Large intestine (tissue), 3 donors: Measurements from ENCODE around the gene DOCK9. TPM values are rescaled to one million over a fixed set of nuclear protein-coding genes. Genes with fewer than 3 reads are reported as not detected.

Experiments used
- DNase-seq, 2 donors: peaks; one replicate each; pipeline versions ENCODE4 v3.0.0 to v3.0.0-alpha.2; 2013
- H3K27ac ChIP-seq: one replicate; pipeline ENCODE4 v1.5.1; 2013; ENCODE audit warnings: low read length
- H3K27me3 ChIP-seq: 2 replicates; pipeline ENCODE4 v1.6.1; 2013; ENCODE audit warnings: low read length; ENCODE audit not compliant: control insufficient read depth, insufficient read depth
- H3K36me3 ChIP-seq: 2 replicates; pipeline ENCODE4 v1.6.1; 2013; ENCODE audit warnings: low read length; ENCODE audit not compliant: control insufficient read depth, insufficient read depth
- H3K4me1 ChIP-seq: one replicate; pipeline ENCODE4 v1.6.1; 2013; ENCODE audit warnings: low read length; ENCODE audit not compliant: control insufficient read depth, insufficient read depth
- H3K4me3 ChIP-seq: one replicate; pipeline ENCODE4 v1.5.1; 2013; ENCODE audit warnings: low read length
- H3K9me3 ChIP-seq: one replicate; pipeline ENCODE4 v1.6.1; 2013; ENCODE audit warnings: mild to moderate bottlenecking, low read depth, low read length, moderate library complexity; ENCODE audit not compliant: control insufficient read depth
- WGBS: methylation state at CpG from one replicate; pipeline ENCODE4 v1.1.5; 2013; ENCODE audit warnings: low lambda C conversion rate; ENCODE audit not compliant: insufficient coverage; 5-methylcytosine and 5-hydroxymethylcytosine counted together
- polyA plus RNA-seq: library from polyadenylated mRNA; unstranded; fragments of 120-200 nt; gene quantifications from one replicate; pipeline ENCODE4 v1.2.1, GENCODE V29; 2013

Gene DOCK9
- polyA plus RNA-seq, 1 donor = 103 TPM

DNA sequence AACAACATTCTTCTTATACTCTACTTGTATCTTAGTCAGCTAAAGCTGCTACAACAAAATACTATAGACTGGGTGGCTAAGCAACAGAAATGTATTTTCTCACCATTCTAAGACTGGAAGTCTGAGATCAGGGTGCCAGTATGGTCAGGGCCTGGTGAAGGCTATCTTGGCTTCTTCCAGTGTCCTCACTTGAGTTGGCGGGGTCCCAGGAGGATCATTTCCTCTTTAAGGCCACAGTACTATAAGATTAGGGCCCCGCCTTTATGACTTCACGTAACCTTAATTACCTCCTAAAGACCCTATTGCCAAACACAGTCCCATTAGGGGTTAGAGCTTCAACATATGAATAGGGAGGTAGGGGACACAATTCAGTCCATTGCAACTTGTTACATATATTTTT is 30.7 kb upstream of the DOCK9 start:
- peaks cover 3% of the 10 kb centered on the region for H3K4me1 ChIP-seq
- no peak overlapping the region for H3K27ac ChIP-seq
- no peaks in the 10 kb centered on the region for H3K27me3 ChIP-seq
- H3K4me3 ChIP-seq = no peak overlapping the region
- WGBS = no CpG with 5 or more reads among the region's 3 CpGs
- H3K36me3 ChIP-seq = no peaks in the 10 kb centered on the region
- no peaks in the 10 kb centered on the region for H3K9me3 ChIP-seq
- no peak for DNase-seq

- no peak for DNase-seq
- Histone ChIP-seq H3K9me3 (no peaks in the 10 kb centered on the region), H3K36me3 (no peaks in the 10 kb centered on the region), H3K4me3 (no peak overlapping the region), H3K27ac (no peak overlapping the region), H3K27me3 (no peaks in the 10 kb centered on the region), H3K4me1 (peaks cover 3% of the 10 kb centered on the region)
- WGBS = 60% methylated on average over 1 of the region's 1 CpG
Measured at GRCh38 chr13:99007414-99007986, 29.6 kb upstream of the DOCK9 start.

- Histone ChIP-seq H3K4me1 (peaks cover 3% of the 10 kb centered on the region), H3K36me3 (no peaks in the 10 kb centered on the region), H3K27me3 (no peaks in the 10 kb centered on the region), H3K9me3 (no peaks in the 10 kb centered on the region), H3K27ac (no peak overlapping the region), H3K4me3 (no peak overlapping the region)
- no peak for DNase-seq
Measured at GRCh38 chr13:99005609-99006008, 27.7 kb upstream of the DOCK9 start.

GRCh38 chr13:99004978-99005377 is 27.1 kb upstream of the DOCK9 start:
- peaks cover 3% of the 10 kb centered on the region for H3K4me1 ChIP-seq
- no peak for DNase-seq
- no peaks in the 10 kb centered on the region for H3K36me3 ChIP-seq
- no peak overlapping the region for H3K27ac ChIP-seq
- no peaks in the 10 kb centered on the region for H3K27me3 ChIP-seq
- no peaks in the 10 kb centered on the region for H3K9me3 ChIP-seq
- H3K4me3 ChIP-seq = no peak overlapping the region
- 67% methylated on average over 1 of the region's 3 CpGs for WGBS

GRCh38 chr13:99003851-99004471 is 26.1 kb upstream of the DOCK9 start:
- Histone ChIP-seq H3K4me1 (peaks cover 3% of the 10 kb centered on the region), H3K36me3 (no peaks in the 10 kb centered on the region), H3K27me3 (no peaks in the 10 kb centered on the region), H3K9me3 (no peaks in the 10 kb centered on the region), H3K27ac (no peak overlapping the region), H3K4me3 (no peak overlapping the region)
- peak in 1 of 2 donors; percentile 36 for DNase-seq
- WGBS = 20% methylated on average over 1 of the region's 3 CpGs

GRCh38 chr13:99003186-99003585 is 25.3 kb upstream of the DOCK9 start:
- Histone ChIP-seq H3K9me3 (no peaks in the 10 kb centered on the region), H3K4me1 (peaks cover 3% of the 10 kb centered on the region), H3K27ac (no peak overlapping the region), H3K4me3 (no peak overlapping the region), H3K36me3 (no peaks in the 10 kb centered on the region), H3K27me3 (no peaks in the 10 kb centered on the region)
- no CpG with 5 or more reads among the region's 4 CpGs for WGBS
- DNase-seq = no peak

- Histone ChIP-seq H3K9me3 (no peaks in the 10 kb centered on the region), H3K27me3 (no peaks in the 10 kb centered on the region), H3K4me1 (peaks cover 3% of the 10 kb centered on the region), H3K36me3 (no peaks in the 10 kb centered on the region), H3K27ac (no peak overlapping the region), H3K4me3 (no peak overlapping the region)
- no peak for DNase-seq
- WGBS = 70% methylated on average over 1 of the region's 5 CpGs
Measured at GRCh38 chr13:99002172-99002710, 24.4 kb upstream of the DOCK9 start.

DNA sequence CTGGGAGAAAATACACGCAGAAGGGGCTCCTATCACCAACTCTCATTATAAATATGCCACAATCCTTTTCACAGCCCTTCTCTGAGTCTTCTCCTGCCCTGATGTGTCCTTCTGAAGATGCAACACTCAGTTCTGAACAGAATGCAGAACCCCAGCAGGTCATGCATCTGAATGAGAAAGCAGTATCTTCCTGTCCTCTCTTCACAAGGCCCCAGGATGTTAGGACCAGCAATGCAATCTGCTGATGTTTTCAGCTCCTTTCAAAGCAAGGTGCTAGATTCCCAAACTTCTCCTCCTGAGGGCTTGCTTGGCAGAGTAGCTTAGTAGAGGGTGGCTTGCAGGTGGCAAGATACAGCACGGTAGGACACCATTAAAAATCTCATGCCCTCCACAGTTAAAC is 22.3 kb upstream of the DOCK9 start:
- Histone ChIP-seq H3K4me3 (no peak overlapping the region), H3K27me3 (no peaks in the 10 kb centered on the region), H3K4me1 (peaks cover 3% of the 10 kb centered on the region), H3K9me3 (no peaks in the 10 kb centered on the region), H3K27ac (no peak overlapping the region), H3K36me3 (no peaks in the 10 kb centered on the region)
- no peak for DNase-seq
- WGBS = no CpG with 5 or more reads among the region's 2 CpGs

GRCh38 chr13:98999639-98999952 is 21.7 kb upstream of the DOCK9 start:
- H3K4me3 ChIP-seq = no peak overlapping the region
- H3K27me3 ChIP-seq = no peaks in the 10 kb centered on the region
- no peak overlapping the region for H3K27ac ChIP-seq
- no peak for DNase-seq
- H3K36me3 ChIP-seq = no peaks in the 10 kb centered on the region
- 58% methylated on average over 2 of the region's 2 CpGs for WGBS
- H3K9me3 ChIP-seq = no peaks in the 10 kb centered on the region
- H3K4me1 ChIP-seq = peaks cover 3% of the 10 kb centered on the region

DNA sequence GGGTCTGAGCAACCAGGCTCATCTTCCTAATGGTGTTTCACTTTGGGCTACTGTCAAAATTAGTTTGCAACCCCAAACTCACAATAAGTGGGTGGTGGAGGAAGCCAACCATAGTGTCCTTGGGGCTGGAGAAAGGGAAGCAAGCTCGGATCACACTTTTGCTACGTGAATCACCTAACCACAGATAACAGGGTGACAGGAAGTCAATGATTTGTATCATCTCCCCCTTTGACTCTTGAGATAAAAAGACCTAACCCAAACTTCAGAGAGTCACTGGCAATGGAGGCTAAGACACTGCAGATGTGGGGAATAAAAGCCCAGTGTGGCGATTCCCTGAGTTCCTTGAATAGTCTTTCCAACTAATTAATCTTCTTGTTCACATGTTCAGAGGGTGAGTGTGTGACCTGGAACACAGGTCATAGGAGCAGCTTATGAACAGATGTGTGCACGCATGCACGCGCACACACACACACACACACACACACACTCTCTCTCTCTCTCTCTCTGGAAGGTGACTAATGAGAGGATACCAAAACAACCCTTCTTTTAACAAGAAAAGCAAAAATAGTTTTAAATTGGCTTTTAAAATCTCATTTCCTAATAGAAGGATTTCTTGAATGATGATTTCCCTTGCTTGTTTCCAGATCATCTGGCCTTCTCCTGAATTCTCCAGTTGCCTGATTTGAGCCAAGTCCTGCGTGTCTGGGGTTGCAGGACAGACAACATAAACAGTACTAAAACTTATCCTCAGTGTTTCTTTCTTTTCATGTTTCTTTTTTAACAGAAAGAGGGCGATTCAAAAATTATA is 21.2 kb upstream of the DOCK9 start:
- DNase-seq = no peak
- WGBS = no CpG with 5 or more reads among the region's 8 CpGs

More for the DNA sequence above, 21.2 kb upstream of the DOCK9 start:
- peaks cover 2% of the 10 kb centered on the region for H3K4me1 ChIP-seq
- H3K36me3 ChIP-seq = no peaks in the 10 kb centered on the region
- no peak overlapping the region for H3K4me3 ChIP-seq
- H3K27ac ChIP-seq = no peak overlapping the region
- no peaks in the 10 kb centered on the region for H3K27me3 ChIP-seq
- H3K9me3 ChIP-seq = no peaks in the 10 kb centered on the region
